ENCODE data around the gene ZXDC. TPM values are rescaled to one million over a fixed set of nuclear protein-coding genes. Genes with fewer than 3 reads are reported as not detected.
A peak's percentile ranks its signal among the peaks of the same experiment; 100 is the strongest.

The ZXDC gene
- total RNA-seq, 1 donor from 2014 or later = 29.4 TPM

GRCh38 chr3:126389112-126389793 is 86.4 kb downstream of the ZXDC start:
- H3K4me1 Mint-ChIP-seq = peaks cover 6% of the 10 kb centered on the region
- peaks cover 53% of the 10 kb centered on the region for H3K27me3 Mint-ChIP-seq
- intact Hi-C loops (cut with micrococcal nuclease) = loop anchor here (1.0 kb wide), 1 partner anchor 143 kb away; no protein-coding TSS in a partner anchor
- peak; percentile 78 for DNase-seq
- no peak overlapping the region for H3K27ac Mint-ChIP-seq
- no peaks in the 10 kb centered on the region for H3K36me3 Mint-ChIP-seq (ENCODE audit: low read depth)
- peak overlapping the region; percentile 26 for H3K4me3 Mint-ChIP-seq
- no peaks in the 10 kb centered on the region for H3K9me3 Mint-ChIP-seq

Other genes starting within 250 kb of the ZXDC start
- 0.19 and 0.28 TPM in 2 replicates for gene KLF15, start 118.5 kb downstream of the ZXDC start, total RNA-seq
- not detected in 2 replicates for gene CFAP100, start 81.0 kb downstream of the ZXDC start, total RNA-seq
- gene UROC1, start 41.9 kb upstream of the ZXDC start, total RNA-seq = not detected in 2 replicates
- gene CHST13, start 48.3 kb upstream of the ZXDC start, total RNA-seq = not detected in 2 replicates
- gene C3orf22, start 83.0 kb upstream of the ZXDC start, total RNA-seq = not detected in 2 replicates
- 1.3 and 1.5 TPM in 2 replicates for gene TXNRD3, start 179.2 kb upstream of the ZXDC start, total RNA-seq
- 17.1 and 18.5 TPM in 2 replicates for gene CHCHD6, start 228.3 kb upstream of the ZXDC start, total RNA-seq

Measured in activated CD4-positive, alpha-beta T cell treated with anti-CD3 and anti-CD28 coated beads, Interleukin-2, amount 10 ng/mL, durations not matched to agents 24 days and 14 days (primary cell).